Effector CD4-positive, alpha-beta T cell (primary cell): ENCODE results near the gene ADAMTS12.

Source experiments
- DNase-seq: peaks from one replicate; pipeline ENCODE4 v3.0.0-alpha.2; 2020

Gene ADAMTS12

DNA sequence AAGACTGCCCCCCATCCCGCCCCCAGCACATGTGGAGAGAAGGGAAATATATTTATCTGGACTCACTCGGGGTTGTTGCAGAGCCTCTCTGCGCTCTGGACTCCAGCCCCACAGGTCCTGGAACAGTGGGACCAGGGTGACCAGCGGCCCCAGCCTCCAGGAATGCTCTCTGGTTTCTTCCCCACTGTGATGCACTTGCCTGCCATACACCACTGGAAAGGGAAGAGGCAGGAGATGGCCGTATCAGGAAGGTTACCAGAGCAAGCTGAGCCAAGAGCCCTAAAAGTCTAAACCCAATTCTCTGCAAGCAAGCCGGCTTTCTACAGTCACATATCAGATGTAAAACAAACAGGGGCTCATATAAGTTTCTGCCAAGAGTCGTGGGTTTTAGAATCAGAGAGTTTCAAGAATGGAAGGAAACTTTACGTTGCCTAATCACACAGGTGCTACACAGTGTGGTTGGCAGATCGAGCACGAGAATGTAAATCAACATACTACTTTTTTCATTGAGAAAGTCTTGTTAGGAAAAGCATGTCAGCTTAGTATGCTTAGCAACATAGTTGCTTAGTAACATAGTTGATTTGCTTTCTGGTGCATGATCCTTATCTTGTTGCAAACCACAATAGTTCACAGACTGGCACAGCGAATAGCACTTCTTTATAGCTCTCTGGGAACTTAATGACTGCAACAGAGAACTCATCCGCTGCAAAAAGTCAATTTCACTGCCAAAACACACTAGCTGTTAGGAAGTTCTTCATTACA, 249.9 kb downstream of the ADAMTS12 start:
- DNase-seq, result no peak

DNA sequence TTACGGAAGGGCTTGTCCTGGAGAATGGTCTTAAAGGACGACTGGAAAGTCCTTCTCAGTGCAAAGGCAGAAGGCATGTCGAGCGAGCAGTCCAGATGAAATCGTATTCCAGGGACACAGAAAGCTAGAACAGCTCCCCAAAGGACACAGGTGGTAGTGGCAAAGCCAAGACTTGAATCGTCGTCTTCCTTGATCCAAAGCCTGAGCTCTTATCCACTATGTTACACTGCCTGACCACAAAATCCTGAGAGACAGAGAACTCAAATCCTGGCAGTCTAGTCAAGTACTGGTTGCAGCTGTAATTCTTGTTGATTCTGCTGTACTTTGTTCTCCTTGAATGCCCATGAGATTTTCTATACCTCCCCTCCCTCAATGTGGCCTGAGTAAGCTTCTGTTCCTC, 252.3 kb downstream of the ADAMTS12 start:
- DNase-seq, result no peak

DNA sequence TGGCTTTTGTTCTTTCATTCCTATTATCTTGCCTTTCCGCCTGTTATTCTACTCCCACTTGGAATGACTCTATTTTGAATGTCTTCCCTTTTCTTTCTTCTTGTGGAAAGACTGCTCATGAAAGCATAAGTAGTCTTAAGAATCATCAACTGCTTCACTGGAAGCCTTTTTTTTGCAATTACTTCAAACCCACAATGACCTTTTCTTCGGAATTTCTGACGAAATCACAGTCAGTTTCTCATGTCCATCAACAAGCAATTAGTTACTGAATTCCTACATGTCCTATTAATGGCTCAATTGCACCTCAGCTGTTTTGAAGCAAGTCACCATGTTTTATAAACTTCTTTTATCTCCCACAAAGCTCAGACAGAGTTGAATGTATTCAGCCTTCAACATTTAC, 254.8 kb downstream of the ADAMTS12 start:
- no peak for DNase-seq

DNA sequence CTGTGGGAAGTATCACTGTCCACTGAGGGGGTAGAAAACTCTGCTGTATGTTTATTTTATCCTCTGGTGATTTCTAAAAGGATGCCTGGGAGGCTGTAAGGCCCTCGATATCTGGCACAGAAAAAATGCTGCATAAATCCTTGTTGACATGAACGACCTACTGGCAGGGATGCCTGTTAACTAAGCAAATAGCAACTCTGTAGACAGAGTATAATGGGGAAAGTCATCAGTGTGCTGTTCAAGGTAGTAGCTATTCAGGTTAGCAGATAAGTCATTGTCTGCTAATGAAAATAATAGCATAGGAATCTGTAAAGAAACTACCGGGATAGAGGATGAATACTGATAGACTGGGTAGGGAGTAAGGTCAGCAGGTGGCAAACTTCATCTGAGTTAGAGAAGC, 256.2 kb downstream of the ADAMTS12 start:
- no peak for DNase-seq

DNA sequence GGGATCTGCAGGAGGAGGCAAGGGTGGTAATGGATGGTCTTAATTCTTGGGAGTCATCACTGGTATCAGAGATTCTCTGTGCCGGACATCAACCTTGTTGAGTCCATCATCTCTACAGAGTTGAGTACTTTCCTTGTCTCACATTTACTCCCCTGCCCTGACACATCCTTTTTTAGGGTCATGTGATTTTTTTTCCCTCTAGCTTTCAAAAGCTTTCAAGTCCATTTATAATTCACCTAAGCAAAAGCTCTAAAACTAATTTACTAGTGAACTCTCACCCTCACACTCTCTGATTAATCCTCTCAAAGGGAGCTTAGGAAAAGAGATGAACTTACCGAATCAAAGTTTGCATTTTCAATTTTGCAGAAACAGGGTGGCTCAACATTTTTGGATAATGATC, 258.1 kb downstream of the ADAMTS12 start:
- DNase-seq, result no peak

DNA sequence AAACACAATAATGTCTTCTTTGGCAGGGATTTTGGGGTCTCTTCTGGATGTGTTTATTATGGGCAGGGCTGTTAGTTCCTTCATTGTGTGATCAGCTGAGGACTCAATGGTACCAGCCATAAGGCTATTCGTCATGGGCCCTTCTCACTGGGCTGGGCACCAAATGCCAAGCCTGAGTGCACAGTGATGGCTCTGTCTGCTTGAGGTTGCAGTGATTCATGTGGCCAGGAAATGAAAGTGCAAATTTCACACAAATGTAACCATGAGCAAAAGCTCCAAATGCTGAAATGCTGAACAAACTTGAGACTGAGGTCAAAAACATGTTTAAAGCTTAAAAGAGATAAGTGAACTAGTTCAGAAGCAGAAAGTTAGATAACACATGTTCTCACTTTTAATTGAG, 260.0 kb downstream of the ADAMTS12 start:
- DNase-seq, result no peak

DNA sequence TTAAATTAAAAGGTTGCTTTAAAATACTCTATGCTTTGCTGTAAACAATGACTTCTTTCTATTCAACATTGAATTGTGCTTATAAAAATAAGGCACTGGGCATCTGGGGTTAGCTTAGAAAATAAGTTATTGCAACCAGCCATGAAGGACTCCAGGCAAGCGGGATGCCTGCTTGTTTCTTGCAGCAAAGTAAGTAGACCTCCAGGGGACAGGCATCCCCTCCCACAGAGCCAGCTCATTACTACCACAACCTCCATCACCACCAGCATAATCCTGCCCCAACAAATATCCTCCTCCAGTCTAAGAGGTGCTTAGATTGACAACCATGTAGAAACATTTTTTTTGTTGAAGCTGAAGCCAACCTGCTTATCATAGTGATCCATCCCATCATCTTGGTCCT, 260.7 kb downstream of the ADAMTS12 start:
- no peak for DNase-seq

DNA sequence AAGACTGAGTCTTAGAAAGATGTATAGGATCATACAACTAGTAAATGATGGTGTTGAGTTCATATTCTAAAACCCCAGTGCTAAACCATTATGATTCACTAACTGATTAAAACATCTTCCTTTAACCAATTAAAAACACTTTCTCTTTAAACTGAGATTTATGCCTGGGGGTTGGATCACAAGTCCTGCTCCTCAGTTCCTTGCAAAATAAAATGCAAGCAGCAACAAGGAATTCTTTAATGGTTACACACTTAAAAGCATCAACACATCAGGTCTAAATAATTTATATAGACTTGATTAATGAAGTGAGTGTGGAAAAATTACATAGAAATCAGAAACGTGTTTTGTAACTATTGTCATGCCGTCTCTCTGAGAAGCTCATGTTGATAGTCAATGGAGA, 261.8 kb downstream of the ADAMTS12 start:
- no peak for DNase-seq

DNA sequence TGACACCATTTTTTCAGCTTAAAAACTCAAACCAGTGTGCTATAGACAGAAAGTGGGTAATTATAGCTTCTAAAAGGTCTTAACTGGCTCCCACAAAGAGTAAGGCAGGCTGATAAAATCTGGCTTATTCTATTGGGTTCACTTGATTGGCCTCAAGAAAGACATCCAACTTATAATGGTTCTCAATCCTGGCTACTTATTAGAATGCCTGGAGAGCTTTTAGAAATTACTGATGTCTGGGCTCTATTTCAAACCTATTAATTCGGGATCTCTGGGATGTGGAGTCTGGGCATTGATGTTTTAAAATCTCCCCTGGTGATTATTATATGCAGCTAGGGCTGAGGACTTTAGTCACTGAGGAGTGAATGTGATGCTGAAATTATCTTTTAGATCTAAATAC, 263.0 kb downstream of the ADAMTS12 start:
- no peak for DNase-seq

DNA sequence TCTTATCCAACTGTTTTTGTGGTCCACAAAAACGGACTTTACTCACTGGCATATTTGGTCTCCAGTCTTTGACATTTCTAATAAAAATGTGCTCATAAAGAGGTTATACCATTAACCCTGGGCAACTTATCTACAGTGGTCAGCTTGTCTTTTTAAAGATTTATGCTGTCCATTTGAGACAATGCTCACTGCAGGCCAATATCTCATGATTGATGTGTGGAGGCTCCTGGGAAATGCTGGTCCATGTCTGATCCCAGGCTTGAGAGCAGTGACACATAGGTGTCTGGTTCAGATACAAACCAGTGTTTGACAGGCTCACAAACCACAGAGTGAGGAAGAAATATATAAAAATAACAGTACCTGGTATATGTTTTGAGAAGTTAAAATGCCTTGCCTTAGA, 270.3 kb downstream of the ADAMTS12 start:
- no peak for DNase-seq

DNA sequence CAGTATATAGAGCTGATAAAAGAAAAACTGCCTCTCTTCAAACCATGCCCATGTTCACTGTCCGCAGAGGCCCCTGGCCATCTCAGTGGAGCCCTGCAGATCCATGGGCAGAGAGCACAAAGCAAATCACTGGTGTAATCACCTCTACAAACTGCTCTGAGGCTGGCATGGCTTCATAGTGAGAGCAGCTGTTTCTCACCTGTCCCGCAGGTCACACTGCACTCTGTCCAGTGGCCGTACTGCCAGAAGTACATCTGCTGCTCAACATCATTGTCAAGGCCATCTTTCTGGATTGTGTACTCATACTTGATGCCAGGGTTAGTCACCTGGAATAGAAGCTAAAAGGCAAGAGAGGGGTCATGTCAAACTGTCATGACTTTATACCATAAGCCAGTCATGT, 277.8 kb downstream of the ADAMTS12 start:
- no peak for DNase-seq

DNA sequence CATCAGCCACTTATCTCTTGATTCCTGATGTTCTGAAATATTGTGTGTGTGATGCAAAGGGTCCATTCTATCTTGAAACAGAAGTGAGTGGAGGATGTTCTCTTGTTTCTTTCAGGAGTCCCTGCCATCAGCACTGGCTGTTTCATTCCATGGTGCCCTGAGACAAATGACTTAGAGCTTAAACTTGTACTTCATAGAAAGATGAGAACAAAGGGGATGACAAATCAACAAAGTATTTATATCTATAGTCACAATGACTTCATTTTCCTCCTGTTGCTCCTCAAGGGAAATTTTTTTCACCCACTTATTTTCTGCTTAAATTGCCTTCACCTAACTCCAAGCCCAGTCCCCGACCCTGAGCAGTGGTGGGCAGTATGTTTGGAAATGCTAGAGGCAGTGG, 279.4 kb downstream of the ADAMTS12 start:
- DNase-seq, result no peak

DNA sequence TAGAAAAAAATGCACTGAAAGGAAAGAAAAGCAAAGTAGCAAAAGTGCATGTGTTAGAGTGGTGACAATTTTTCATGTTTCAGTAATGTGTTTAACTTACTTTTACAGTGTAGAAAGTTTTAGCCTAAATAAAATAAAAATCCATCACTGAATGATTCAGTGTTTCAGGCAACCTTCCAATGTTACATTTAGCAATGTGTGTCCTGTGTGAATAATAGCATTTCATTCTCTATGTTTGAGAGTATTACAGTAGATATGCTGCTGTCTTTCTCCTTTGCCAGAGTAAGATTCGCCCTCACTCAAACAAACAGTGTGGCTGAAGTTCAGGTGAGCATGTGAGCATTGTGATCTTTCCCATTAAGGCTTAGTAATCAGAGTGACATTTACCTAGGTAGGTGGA, 279.9 kb downstream of the ADAMTS12 start:
- no peak for DNase-seq

DNA sequence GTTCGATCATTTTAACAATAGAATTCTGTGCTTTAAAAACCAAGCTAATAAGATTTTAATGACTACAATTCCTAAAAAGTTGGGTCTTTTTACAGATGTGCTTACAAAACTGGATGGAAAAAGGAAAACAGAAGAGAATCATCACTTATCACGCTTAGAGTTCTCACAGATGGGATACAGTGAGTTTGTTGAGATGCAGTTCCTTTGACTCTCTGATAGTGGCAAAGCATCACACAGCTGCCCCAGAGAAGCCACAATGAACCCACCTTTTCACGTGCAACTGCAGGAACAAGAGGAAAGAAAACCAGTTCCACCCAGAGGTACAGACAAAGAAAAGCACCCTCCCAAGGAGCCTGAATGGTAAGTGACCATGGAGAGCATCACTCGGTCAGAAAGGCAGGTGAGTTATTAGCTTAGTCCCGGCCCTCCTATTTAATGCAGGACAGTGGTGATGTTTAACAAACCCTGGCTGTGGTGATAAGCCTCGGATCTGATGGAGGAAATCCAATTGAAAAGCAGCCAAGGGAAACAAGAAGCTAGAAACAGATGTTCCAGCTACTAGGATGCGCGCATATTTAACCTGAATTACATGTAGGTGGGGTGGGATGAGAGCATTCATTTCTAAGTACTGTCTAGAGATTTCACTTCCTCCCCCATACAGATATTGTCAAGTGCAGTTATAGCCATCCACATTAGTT, 283.3 kb downstream of the ADAMTS12 start:
- DNase-seq, result no peak

DNA sequence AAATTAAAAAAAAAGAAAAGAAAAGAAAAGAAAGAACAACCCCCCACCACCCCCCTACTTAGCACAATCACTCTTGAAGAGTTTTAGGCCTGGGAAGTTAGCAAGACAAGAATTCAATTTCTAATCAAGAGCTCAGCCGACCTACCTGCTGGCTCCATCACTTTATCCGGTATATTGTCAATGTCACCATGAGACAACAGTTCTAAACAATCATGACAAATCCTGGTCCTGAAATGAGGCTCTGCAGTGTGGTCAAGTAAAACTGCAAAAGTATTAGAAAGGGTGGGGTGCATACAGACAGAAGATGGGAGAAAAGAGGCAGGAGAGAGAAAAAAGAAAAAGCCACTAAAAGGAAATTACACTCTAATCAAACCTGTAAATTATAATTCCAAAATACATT, 287.3 kb downstream of the ADAMTS12 start:
- no peak for DNase-seq

DNA sequence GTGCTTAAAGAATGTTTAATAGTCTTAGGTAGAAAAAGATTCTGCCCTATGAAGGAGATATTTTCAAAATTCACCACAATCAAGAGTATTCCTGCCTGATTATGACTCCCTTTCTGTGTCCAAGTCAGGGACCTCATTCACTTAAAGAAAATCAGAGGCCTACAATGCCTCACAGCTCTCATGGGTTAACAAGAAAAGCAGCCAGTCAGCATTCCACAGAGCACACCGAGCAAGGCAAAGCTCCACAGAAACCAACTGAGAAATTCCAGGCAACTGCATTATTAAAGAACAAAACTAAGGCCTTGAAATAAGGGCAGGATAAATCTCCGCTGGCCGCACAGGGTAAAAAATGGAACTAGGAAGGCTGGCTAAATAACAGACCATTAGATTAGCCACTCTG, 289.9 kb downstream of the ADAMTS12 start:
- no peak for DNase-seq

DNA sequence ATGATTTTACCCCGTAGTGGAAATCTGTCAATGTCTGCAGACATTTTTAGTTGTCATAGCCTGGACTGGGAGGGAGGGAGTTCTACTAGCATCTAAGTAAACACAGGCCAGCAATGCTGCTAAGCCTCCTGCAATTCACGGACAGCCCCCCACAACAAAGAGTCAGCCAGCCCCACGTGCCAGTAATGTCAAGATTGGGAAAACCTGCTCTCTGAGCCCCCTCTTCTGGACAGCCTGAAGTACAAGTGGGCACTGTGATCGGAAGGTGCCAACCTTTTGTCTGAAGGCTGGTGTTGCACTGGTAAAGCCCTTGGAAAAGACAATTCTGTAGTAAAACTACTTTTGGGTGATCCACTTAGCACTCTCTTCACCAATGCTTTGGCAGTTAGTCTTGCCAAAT, 296.5 kb downstream of the ADAMTS12 start:
- DNase-seq, result no peak

DNA sequence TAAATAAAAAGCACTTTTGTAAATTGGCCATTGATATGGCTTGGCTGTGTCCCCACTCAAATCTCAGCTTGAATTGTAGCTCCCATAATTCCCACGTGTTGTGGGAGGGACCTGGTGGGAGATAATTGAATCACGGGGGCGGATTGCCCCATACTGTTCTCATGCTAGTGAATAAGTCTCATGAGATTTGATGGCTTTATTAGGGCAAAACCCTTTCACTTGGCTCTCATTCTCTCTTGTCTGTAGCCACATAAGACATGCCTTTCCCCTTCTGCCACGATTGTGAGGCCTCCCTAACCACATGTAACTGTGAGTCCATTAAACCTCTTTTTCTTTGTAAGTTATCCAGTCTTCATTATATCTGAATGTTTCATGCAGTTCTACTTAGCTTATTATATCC, 297.8 kb downstream of the ADAMTS12 start:
- no peak for DNase-seq

DNA sequence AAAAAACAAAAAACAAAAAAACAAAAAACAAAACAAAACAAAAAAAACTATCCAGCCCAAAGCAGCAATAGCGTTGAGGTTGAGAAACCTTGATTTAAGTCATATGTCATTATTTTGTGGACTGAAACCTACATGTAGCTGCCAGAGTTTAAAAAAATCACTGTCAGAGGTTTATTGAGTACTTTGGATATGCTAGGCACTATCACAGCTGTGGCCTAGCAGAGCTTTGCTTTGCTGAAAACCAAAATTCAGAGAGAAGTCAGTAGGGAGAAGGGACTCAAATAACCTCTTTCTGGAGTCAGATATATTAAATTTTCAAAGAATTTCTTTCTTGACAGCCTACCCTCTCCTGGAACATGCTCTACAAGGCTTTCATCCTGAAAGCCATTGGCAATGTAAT, 299.5 kb downstream of the ADAMTS12 start:
- no peak for DNase-seq

DNA sequence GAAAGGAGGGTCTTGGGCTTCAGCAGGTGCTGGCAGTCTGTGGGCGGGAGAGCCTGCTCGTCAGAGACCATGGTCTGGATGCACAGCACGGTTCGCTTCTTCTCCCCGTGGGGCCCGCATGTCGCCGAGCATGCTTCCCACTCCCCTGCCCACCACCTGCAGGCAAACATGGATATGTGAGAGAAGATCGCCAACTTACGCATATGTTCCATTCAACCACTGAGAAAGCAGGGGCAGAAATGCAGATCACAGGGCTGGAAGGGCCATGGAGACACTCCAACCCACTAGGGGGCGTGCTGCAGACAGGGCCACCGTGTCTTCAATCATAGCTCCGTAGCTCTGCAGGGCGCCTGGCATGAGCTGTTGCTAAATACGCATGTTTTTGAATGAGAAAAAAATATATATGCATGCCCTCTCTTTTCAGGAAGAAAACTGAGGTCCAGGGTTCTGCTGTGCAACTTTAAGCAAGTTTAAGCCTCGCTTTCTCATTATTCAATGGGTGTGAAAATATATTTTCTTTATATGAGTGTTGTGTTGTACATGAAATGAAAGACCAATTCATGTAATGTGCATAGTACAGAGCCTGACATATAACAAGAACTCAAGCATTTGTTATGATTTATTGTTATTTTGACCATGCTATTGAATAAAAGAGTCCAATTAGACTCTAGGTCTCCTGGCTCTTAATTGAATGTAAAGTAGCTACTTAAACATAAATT, 303.0 kb downstream of the ADAMTS12 start:
- DNase-seq, result no peak

DNA sequence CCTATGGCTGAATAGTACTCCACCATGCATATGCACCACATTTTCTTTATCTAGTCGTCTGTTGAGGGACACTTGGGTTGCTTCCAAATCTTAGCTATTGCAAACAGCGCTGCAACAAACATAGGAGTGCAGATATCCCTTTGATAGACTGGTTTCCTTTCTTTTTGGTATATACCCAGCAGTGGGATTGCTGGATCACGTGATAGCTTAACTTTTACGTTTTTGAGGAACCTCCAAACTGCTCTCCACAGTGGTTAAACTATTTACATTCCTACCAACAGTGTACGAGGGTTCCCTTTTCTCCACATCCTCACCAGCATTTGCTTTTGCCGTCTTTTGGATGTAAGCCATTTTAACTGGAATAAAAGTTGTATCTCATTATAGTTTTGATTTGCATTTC, 308.5 kb downstream of the ADAMTS12 start:
- DNase-seq, result no peak

DNA sequence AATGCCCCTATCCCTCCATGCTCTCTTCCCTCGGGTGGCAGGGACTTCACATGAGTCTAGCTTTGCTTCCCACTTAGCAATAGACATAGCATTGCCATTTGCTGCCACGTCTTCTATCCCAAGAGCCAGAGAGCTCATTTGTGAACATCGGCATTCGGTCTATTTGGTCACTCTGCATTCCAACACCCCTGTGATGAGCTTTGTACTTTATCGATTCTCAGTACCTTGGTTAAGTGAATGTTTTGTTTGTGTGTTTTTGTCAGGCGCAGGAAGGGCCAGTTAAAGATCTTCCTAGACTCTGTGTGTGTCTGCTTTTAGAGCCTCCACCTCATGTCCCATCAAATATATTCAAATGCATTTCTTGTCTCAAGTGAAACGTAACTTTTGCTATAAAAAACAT, 309.4 kb downstream of the ADAMTS12 start:
- DNase-seq, result no peak

DNA sequence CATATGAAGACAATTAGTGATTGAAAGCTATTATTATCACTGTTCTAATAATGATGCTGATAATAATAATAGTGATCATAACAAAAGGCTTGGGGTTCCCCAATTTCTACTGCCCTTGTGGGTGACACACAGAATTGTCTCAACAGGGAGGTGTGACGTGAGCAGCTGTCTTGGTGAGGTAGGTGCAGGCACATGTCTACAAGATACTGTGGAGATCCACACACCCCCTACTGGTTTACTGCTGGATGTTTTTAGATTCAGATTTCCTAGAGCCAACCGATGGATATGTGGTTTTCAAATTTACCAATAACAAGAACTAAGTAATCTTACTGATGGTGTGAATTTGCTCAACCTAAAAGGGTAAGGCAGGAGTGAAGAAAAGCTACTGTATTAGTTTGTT, 312.0 kb downstream of the ADAMTS12 start:
- no peak for DNase-seq

DNA sequence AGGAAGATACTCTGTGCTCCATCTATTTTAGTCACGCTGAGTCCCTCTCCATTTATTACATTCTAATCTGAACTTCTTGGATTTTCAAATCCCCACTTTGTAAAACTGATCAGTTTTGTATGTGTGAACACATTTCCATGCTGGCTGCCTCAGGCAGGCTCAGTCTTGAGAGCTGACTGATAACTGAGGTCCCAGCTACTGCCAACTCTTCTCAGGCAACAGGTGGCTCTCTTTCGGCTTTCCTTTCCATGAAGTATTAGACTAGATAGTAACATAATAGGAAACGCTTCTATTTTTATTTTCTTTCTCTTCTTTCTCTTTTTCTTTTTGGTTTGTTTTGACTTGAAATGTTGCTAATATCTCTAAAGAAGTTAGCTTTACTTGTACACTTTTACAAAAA, 312.6 kb downstream of the ADAMTS12 start:
- no peak for DNase-seq
